ENCODE data around the gene UBC. TPM values are rescaled to one million over a fixed set of nuclear protein-coding genes. Genes with fewer than 3 reads are reported as not detected.
"Not testable (repeated sequence)": the region's sequence is repeated elsewhere in the genome, so short reads cannot be mapped to it uniquely, and the experiment has no call there.

UBC gene
- polyA plus RNA-seq, 4 donors = 940 to 1,364 (median 1,043) TPM

DNA sequence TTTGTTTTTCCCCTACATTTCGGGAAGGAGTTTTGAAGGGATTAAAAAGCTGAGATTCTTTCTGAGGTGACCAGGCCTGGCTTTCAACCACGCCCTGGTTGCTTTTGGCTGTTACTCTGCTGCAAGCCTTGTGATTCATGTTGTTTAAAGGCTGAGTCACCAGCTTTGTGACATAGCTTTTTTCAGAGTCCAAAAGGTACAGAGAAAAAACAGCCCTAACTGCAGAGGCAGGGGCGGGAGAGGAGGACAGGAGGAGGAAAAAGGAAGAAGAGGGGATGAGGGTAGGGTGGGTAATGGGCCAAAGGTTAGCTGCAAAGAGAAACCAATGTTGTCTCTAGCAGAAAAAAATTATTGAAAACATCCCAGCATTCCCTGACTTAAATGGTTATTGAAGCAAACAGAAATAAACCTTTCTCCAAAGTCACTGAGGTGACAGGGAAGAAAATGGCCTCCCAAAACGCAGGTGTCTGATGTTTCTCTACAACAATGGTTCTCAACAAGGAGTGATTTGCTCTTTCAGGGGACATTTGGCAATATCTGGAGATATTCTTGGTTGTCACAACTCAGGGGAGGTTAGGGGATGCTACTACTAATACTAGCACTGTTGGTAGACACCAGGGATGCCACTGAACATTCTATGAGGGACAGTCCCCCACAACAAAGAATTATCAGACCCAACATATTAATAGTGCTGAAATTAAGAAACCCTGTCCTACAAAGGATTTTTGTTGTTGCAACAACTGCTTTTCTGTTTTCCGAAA is 2.1 kb upstream of the UBC start:
- DNase-seq (ENCODE audit: low read depth in 4 of 4, low spot score in 3 of 4) = no peak

DNA sequence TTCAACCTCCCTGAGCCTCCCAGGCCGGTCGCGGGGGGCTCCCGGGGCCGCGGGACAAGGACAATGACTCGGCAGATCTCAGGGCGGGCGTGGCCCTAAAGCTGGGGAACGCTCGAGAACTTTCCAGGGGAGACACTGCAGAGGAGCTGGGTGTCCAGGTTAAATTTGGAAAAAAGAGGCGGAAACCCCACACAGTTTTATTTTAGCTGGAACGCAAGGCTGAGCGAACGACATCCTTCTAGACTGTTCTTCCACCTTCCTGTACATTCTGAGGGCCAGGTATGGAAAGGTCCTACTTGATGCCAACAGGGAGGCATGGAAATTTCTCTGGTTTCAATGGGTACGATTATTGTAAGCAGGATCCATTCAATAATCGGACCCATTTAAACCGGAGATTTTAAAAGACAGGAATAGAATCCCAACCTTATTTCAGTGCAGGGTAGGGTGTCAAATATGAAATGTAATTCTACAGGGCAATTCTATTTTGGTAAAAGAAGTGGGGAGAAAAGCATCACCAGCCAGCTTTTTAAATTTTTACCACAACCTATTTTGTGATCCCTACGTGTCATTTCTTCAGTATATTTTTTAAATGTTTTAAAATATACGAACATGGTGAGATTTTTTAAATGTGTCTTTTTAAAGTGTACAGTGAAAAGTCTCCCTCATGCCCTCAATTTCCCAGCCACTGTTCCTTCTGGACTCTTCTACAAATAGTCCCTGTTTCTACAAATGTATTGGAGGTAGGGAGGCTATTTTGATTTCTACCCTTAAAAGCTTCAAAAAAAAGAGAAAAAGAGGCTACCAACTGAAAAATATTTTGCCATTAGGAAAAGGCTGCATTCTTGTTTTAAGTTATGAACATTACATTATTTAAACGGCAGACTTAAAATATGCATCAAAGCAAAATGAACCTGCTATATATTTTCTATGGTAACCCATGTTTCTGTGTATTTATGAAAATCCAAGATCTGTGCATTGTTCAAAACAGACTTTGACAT is 1.1 kb upstream of the UBC start:
- DNase-seq (ENCODE audit: low read depth in 4 of 4, low spot score in 3 of 4) = no peak

DNA sequence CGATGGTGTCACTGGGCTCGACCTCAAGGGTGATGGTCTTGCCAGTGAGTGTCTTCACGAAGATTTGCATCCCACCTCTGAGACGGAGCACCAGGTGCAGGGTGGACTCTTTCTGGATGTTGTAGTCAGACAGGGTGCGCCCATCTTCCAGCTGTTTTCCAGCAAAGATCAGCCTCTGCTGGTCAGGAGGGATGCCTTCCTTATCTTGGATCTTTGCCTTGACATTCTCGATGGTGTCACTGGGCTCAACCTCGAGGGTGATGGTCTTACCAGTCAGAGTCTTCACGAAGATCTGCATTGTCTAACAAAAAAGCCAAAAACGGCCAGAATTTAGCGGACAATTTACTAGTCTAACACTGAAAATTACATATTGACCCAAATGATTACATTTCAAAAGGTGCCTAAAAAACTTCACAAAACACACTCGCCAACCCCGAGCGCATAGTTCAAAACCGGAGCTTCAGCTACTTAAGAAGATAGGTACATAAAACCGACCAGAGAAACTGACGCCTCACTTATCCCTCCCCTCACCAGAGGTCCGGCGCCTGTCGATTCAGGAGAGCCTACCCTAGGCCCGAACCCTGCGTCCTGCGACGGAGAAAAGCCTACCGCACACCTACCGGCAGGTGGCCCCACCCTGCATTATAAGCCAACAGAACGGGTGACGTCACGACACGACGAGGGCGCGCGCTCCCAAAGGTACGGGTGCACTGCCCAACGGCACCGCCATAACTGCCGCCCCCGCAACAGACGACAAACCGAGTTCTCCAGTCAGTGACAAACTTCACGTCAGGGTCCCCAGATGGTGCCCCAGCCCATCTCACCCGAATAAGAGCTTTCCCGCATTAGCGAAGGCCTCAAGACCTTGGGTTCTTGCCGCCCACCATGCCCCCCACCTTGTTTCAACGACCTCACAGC is 717 bp downstream of the UBC start:
- DNase-seq (ENCODE audit: low read depth in 4 of 4, low spot score in 3 of 4) = peak in 1 of 4 donors; percentile 62

DNA sequence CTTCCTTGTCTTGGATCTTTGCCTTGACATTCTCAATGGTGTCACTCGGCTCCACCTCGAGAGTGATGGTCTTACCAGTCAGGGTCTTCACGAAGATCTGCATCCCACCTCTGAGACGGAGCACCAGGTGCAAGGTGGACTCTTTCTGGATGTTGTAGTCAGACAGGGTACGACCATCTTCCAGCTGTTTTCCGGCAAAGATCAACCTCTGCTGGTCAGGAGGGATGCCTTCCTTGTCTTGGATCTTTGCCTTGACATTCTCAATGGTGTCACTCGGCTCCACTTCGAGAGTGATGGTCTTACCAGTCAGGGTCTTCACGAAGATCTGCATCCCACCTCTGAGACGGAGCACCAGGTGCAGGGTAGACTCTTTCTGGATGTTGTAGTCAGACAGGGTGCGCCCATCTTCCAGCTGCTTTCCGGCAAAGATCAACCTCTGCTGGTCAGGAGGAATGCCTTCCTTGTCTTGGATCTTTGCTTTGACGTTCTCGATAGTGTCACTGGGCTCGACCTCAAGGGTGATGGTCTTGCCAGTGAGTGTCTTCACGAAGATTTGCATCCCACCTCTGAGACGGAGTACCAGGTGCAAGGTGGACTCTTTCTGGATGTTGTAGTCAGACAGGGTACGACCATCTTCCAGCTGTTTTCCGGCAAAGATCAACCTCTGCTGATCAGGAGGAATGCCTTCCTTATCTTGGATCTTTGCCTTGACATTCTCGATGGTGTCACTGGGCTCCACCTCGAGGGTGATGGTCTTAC is 1.7 kb downstream of the UBC start:
- not testable (repeated sequence) for DNase-seq (ENCODE audit: low read depth in 4 of 4, low spot score in 3 of 4)

DNA sequence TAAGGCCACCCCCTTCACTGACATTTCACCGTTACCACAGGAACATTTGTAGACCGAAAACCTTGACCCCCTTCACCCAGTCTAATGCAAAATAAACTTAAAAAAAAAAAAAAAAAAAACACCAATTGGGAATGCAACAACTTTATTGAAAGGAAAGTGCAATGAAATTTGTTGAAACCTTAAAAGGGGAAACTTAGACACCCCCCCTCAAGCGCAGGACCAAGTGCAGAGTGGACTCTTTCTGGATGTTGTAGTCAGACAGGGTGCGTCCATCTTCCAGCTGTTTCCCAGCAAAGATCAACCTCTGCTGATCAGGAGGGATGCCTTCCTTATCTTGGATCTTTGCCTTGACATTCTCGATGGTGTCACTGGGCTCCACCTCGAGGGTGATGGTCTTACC is 2.9 kb downstream of the UBC start:
- not testable (repeated sequence) for DNase-seq (ENCODE audit: low read depth in 4 of 4, low spot score in 3 of 4)

DNA sequence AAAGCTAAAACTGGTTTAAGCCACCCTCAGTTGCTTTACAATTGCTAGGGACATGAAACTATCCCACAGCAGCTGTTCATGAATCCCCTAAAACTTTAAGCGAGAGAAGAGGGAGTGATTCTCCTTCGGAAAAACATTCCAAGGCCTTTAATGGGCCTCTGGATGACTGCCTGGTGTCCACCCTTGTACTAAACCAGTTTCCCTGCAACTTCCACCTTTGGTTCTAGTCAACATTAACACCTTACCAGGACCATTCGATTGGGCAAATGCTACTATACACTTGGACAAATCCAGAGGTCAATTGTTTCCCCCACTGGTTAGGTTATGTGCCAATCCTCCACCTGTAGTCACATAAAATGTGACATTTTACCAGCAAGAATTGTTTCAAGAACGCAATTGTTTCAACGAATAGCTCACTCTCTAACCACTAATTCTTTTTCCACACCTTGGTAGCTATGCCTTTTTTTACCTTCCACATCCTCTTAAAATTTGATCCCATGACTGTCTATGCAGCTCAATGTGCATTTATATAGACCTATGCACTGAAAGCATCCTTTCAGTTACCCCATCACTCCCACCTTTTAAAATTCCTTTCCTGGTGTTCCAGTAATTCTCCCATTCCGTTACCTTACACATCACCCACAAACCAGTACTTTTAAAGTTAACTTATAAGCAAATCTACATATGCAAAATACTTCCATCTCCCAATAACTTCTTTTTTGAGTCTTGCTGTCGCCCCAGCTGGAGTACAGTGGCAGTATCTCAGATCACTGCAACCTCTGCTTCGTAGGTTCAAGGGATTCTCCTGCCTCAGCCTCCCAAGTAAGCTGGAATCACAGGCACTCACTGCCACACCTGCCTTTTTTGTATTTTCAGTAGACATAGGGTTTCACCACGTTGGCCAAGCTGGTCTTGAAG is 3.6 kb downstream of the UBC start:
- DNase-seq (ENCODE audit: low read depth in 4 of 4, low spot score in 3 of 4) = no peak

DNA sequence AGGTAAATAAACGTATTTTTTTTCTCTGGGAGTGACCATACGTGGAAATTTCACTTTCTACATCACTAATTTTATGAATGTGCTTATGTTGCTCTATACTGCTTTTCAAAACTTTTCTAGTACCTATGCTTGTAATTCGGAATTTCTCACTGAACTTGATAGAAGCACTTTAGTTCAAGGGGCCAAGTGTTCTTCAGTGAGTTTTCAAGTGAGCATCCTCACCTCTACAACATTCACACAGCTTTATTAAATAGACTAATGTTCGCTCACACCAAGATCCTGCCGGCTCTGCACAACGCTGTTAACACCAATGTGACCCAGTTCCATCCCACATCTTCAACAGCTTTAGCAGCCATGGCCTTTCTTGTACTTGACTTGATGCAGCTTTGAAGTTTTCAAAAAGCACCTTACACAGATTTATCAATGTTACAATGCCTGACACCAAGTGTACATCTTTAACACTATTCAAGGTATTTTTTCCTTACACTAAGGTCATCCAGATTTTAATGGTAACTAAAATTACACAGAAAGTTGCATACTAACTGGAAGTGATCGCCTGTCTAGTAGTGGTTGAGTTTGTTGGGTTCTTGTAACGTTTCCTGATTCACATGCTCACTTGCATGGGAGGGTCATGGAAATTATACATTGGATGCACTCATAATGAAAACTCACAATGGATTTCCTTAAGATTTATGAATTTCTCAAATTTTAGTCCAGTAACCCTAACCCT is 4.5 kb downstream of the UBC start:
- DNase-seq (ENCODE audit: low read depth in 4 of 4, low spot score in 3 of 4) = no peak

DNA sequence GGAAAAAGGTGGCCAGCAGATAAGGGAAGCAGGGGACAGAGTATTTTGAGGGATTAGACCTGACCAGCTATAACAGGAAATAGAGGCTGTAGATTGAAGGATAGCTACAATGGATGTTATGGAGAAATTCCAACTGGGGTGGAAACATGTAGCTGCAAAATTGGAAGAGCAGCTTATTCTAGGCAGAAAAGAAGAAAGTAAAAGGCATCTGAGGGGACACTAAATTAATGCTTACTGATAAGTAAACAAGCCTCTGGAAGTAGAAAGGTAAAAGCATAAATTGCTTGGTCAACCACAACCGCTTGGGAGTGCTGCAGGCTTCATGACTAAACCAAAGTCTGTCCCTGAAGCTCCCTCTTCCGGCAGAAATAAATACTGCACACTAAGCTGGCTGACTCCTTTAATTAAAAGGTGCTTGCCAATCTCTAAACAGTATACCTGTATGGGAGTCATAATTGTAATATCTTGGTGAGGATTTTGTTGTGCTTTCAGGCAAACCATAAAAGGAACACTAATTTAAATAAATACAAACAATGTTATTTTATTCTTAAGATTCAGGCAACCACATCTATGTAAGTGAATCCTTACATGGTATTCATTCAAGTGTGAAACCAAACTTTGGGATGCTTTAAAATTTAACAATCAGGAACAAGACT is 7.7 kb downstream of the UBC start:
- peak; percentile 73 to 91 (median 84) for DNase-seq (ENCODE audit: low read depth in 4 of 4, low spot score in 3 of 4)

DNA sequence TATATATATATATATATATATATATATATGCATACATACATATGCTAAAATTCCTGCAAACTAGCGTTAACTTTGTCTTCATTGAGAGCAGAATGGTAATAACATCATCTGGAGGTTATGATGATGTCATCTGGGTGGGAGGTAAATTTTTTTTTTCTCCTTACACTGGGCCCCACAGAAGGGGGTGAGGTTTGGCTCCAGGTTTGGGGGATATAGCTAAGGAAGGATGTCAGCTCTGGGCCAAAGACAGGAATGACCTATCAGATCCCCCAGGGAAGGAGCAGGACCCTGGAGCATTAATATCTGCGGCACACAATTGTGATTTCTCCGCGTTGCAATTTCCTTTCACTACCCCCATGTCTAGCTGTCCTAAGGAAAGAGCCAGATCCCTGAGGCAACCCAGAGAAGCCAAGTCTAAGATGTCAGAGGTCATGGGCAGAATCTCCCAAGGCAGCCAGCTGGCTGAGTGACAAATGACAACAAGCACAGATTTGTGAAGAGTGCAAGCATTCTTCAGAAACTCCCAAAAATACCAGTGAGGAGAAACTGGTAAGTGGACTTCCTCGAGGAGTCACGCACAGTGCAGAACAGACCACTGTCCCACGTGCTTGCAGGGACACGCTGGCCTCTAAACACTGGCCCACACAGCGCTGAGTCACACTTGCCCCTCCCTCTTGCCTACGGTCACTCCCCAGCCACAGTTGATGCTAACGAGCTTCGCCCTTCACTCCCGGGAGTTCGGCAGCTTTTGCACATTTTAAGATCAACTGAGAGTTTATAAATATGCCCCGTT is 9.9 kb downstream of the UBC start:
- no peak for DNase-seq (ENCODE audit: low read depth in 4 of 4, low spot score in 3 of 4)

DNA sequence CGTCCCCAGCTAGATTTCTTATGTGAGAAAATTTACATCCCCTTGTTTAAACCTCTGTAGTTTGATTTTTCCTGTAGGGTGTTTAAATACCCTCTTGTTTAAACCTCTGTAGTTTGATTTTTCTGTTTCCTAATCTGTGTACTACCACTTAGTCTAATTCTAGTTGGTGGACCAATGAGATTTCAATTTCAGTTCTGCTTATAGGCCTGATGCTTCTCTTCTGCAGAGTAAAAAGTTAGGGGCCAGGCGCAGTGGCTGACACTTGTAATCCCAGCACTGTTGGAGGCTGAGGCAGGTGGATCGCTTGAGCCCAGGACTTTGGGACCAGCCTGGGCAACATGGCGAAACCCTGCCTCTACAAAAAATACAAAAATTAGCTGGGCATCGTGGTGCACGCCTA is 11.5 kb downstream of the UBC start:
- DNase-seq (ENCODE audit: low read depth in 4 of 4, low spot score in 3 of 4) = no peak

DNA sequence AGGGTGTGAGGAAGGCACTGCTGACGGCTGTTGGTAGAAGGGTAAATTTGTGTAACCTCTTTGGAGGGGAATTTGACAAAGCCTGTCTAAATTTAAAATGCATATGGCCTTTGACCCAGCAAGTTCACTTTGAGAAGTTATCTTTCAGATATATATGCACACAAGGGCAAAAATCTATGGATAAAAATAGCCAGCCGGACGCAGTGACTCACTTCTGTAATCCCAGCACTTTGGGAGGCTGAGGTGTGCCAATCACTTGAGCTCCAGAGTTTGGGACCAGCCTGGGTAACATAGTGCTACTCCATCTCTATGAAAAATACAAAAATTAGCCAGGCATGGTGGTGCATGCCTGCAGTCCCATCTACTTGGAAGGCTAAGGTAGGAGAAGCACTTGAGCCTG is 13.4 kb downstream of the UBC start:
- DNase-seq (ENCODE audit: low read depth in 4 of 4, low spot score in 3 of 4) = no peak

DNA sequence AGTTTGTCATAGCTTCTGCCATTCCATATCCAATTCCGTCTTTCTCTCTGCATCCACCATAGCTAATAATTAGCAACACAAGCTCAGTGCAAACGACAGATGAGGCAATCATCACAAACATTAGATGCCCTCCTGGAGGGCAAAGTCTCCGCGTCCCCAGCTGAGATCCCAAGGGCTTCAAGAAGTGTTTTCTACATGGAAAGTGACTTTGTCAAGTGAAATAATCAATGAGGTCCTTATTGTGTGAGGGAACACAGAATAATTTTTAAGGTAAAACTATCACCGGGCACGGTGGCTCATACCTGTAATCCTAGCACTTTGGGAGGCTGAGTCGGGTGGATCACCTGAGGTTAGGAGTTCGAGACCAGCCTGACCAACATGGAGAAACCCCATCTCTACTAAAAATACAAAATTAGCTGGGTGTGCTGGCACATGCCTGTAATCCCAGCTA is 14.1 kb downstream of the UBC start:
- DNase-seq (ENCODE audit: low read depth in 4 of 4, low spot score in 3 of 4) = not testable (repeated sequence)

DNA sequence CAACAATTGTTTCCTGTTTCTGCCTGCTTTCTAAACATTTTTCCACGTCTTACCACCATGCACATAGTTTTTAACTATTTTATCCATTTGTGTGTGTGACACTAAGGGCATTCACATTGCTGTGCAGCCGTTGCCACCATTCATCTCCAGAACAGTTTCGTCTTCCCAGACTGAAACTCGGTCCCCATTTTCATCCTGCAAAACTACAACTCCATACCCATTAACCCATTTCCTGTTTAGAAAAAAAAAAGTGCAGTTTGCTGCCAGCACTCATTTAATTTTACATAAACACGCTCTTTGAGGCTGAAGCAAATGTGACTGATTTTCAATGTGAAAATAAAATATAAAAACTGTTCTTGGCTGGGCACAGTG is 15.5 kb downstream of the UBC start:
- no peak for DNase-seq (ENCODE audit: low read depth in 4 of 4, low spot score in 3 of 4)

DNA sequence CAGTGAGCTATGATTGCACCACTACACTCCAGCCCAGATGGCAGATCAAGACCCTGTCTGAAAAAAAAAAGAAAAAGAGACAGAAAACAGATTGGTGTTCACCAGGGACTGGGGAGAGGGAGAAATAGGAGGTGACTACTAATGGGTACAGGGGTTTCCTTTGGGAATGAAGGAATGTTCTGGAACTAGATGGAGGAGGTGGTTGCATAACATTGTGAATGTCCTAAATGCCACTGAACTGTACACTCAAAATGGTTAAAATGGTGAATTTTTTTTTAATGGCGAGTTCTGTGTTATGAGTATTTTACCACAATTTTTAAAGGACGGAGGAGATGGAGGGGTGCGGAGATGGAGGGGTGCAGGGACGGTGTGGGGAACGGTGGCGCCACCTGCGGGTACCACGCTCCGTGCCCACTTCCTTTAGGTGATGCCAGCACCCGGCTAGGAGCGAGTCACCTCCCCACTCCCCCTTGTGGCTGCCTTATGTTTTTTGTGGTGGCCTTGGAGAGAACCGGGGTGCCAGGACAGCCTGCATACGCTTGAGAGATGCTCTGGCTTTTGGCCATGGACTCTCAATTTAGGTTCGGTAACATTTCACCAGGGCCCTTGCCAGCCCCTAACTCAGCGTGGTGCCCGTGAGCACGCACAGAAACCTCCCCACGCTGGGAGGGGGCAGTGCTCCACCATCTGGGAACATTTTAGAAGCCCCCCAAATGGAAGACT is 16.1 kb downstream of the UBC start:
- no peak for DNase-seq (ENCODE audit: low read depth in 4 of 4, low spot score in 3 of 4)

DNA sequence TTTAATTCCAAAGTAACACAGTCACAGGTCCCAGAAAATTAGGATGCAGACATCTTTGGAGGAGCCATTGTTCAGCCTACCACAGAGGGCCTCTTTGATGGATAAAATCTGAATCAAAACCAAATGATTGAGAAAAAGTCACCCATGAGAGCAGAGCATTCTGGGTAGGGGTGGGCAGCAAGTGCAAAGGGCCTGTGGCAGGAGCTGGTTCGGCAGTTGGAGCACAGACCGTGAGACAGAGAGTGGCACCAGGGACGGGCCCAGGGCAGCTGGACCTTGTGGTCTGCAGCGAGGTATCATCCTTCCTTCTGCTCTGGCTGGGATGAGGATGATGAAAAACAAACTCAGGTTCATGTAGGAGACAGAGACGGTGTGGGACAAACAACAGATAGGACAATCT is 18.0 kb downstream of the UBC start:
- no peak for DNase-seq (ENCODE audit: low read depth in 4 of 4, low spot score in 3 of 4)

Data from left renal pelvis (tissue), 4 donors.